Ishikawa (cell line): ENCODE data around the gene CWC22.

Source experiments
- CEBPB ChIP-seq: IDR thresholded peaks from 2 replicates; pipeline ENCODE4 v1.6.1; 2012
- EP300 ChIP-seq: IDR thresholded peaks from 2 replicates; pipeline ENCODE4 v1.6.1; 2012; ENCODE audit warnings: borderline replicate concordance
- FOXM1 ChIP-seq: IDR thresholded peaks from 2 replicates; pipeline ENCODE4 v1.6.1; 2012; ENCODE audit warnings: low read depth, borderline replicate concordance
- RAD21 ChIP-seq: IDR thresholded peaks from 2 replicates; pipeline ENCODE4 v1.6.1; 2012; ENCODE audit warnings: low read depth
- TAF1 ChIP-seq: IDR thresholded peaks from 2 replicates; pipeline ENCODE4 v1.6.1; 2012; ENCODE audit warnings: low read depth, mild to moderate bottlenecking
- TEAD4 ChIP-seq: IDR thresholded peaks from 2 replicates; pipeline ENCODE4 v1.6.1; 2012
- YY1 ChIP-seq: IDR thresholded peaks from 2 replicates; pipeline ENCODE4 v1.6.1; 2012; ENCODE audit warnings: low read depth
- ZBTB7A ChIP-seq: IDR thresholded peaks from 2 replicates; pipeline ENCODE4 v1.6.1; 2012; ENCODE audit warnings: low read depth
- TF ChIP-seq, protein P1 (sequence below): IDR thresholded peaks from 2 replicates; pipeline ENCODE4 v1.6.1; 2012
- TF ChIP-seq, protein P2 (sequence below): IDR thresholded peaks from 2 replicates; pipeline ENCODE4 v1.6.1; 2012

- no peak for TF ChIP-seq TEAD4
- no peak for TF ChIP-seq EP300
- no peak for TF ChIP-seq FOXM1
- TF ChIP-seq TAF1: no peak
- TF ChIP-seq, protein P1, sequence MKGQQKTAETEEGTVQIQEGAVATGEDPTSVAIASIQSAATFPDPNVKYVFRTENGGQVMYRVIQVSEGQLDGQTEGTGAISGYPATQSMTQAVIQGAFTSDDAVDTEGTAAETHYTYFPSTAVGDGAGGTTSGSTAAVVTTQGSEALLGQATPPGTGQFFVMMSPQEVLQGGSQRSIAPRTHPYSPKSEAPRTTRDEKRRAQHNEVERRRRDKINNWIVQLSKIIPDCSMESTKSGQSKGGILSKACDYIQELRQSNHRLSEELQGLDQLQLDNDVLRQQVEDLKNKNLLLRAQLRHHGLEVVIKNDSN: no peak
- no peak for TF ChIP-seq CEBPB
- TF ChIP-seq, protein P2, sequence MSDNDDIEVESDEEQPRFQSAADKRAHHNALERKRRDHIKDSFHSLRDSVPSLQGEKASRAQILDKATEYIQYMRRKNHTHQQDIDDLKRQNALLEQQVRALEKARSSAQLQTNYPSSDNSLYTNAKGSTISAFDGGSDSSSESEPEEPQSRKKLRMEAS: no peak
- TF ChIP-seq YY1: no peak
- no peak for TF ChIP-seq ZBTB7A
- no peak for TF ChIP-seq RAD21
Observed at GRCh38 chr2:180048251-180048650, 41.2 kb upstream of the CWC22 start.
